ENCODE data around the gene BPI.
"Not testable (repeated sequence)": the region's sequence is repeated elsewhere in the genome, so short reads cannot be mapped to it uniquely, and the experiment has no call there.

Gene BPI

DNA sequence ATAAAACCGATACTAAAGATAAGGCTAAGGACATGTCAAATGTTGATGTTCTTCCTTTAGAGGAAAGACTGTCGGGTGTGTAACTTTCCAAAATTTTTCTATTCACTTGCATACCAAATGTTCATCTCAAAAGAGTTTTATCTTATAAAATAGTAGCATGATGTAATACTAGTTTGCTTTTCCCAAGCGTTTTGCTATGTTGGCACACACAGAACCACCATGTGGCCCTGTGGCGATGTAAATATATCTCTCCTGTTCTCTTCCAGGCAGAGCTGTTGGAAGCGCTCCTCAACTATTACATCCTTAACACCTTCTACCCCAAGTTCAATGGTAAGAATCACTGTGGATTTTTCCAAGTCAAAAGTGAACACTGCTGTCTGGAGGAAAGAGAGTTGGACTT is 68.8 kb downstream of the BPI start:
- DNase-seq: no peak

DNA sequence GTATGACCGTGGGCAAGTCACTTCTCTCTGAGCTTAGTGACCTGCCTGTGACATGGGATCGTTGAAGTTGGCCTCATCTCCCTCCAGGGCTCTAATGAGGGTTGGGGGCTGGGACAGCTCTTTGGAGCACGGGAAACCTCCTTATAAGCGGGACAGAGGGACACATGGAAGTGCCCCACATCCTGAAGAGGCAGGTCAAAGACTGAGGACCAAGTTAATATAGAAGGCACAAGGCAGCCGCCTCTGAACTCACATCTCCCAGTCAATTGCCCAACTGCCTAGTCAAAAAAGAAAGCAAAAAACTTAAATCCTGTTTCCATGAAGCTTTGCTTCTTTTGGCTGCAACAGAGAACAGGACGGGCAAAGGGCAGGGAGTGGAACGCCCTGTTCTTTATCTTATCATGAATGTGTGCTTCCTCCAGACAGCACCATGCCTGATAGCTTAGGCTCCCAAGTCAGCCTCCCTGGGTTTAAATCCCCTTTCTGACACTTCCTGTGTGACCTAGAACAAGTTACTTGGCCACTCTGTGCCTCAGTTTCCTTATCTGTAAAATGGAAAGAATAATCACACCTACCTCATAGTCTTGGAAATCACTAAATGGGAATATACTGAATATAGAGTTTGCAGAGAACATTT is 69.4 kb downstream of the BPI start:
- no peak for DNase-seq

DNA sequence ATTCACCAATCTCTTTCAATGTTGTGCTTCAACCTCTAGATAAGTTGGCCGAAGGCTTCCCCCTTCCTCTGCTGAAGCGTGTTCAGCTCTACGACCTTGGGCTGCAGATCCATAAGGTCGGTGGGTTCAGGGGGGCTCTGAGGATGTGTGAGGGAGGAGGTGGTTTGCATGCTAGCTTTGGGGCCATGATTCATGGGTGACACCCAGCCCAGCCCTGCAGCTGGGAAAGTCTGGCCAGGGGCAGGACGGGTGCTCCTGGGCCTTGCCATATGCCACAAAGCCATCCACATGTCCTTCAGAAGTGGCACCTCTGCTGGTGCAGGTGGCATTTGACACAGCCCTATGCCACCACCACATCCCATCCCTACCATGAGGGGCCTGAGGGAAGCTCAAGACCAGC is 69.9 kb downstream of the BPI start:
- DNase-seq: no peak

DNA sequence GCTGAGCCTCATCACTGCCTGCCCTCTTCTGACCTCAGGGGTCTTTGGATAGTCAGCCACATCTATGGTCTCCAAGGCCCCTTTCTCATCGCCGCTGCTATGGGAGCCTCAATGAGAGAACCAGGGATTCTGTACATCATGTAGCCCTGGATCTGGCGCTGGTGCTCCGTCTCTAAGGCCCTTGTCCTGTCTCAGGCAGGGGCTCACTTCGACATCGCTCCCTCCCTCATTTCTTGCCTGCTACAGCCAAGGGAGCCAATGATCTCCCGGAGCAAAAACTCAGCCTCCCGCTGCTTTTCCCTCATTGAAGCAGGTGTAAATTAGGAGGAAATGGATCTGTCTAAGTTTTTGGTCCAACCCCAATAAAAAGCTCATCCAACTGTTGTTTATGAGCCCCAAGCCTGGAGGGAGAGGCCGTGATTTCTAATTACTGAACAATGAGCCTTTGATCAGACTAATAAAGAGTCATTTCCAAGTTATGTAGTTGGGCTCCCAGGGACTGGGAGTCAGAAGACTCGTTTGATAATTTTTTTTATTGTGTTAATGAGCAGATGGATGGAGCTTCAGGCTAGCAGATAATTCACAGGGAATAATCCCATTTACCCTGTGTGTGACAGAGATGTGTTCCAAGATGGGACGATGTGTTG is 73.2 kb downstream of the BPI start:
- no peak for DNase-seq

DNA sequence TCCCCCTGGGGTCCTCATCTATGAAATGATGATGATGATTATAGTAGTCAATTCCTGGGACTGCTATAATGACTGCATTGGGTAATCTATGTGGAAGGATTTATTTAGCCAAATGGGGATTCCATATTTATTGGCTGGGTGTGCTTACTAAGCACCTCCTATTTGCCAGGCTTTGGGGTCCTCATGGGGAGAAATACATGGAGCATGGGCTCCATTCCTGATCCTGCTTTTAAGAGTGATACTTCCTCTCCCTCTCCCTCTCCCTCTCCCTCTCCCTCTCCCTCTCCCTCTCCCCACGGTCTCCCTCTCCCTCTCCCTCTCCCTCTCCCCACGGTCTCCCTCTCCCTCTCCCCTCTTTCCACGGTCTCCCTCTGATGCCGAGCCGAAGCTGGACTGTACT is 73.9 kb downstream of the BPI start:
- DNase-seq: not testable (repeated sequence)

DNA sequence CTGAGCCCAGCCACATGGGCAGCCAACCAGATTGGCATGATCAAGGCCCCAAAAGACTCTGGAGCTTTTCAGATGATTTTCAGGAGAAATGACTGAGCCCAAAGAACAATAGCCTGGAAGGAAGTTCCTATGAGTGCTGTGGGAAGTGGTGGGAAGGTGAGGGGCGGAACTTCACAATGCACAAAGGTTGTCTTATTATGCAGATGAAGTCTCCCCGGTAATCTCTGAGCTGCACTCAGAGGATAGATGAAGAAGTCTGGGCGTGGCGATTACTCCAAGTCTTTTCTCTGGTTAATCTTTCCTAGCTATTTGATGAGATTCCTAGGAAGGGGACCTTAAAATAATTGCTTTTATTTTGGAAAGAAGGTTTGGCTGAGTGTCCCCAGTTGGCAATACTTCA is 79.2 kb downstream of the BPI start:
- no peak for DNase-seq

DNA sequence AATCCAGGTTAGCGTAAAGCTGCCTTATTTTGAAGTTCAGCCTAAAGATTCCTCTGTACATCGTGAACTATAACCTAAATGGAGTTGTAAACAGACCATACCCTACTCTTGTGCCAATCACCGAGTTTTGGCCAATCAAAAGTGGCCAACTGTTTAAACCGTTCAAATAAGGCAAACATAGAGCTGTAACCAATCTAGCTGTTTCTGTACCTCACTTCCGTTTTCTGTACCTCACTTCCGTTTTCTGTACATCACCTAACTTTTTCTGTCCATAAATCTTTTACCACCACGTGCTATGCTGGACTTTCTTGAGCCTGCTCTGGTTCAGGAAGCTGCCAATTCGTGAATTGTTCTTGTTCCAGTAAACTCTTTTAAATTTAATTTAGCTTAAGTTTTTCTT is 82.0 kb downstream of the BPI start:
- DNase-seq: no peak

DNA sequence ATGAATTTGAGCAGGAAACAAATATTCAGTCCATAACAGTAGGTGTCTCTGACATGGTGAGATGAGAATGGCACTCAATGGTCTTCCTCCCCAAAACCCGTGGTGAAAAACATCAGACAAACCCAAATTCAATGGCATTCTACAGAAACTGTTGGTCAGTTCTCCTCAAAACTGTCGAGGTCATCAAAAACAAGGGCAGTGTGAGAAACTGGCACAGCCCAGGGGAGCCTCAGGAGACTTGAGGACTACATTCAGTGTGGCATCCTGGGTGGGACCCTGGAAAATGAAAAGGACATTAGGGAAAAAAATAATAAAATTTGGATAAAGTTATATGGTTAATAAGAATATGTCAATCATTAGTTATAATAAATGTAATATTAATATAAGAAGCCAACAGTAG is 82.9 kb downstream of the BPI start:
- no peak for DNase-seq
